GM21360 (cell line): ENCODE measurements around the gene XPO4.
"Not testable (repeated sequence)": the region's sequence is repeated elsewhere in the genome, so short reads cannot be mapped to it uniquely, and the experiment has no call there.

Experiments used
- ATAC-seq: cut with Tn5 transposase; IDR thresholded peaks from one replicate; pipeline ENCODE4 v1.9.1; 2021; ENCODE audit warnings: mild to moderate bottlenecking, moderate library complexity; ENCODE audit not compliant: unreplicated experiment

Gene XPO4

DNA sequence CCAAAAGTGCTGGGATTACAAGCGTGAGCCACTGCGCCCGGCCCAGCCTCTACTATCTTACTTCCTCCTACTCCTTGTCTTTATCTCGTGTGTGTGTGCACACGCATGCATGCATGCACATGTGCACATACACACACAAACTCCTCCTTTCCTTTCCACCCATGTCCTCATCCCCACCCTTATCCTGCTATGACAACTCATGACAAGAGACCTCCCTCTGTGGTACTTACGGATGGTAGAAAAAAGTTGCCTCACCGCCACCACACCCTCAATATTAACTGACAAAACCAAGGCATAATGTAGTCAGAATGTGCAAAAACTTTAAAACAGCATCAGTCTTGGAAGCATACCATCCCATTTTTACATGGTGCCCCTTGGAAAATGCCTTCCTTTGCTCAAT is 112.9 kb downstream of the XPO4 start:
- ATAC-seq: no peak

- no peak for ATAC-seq
Observed at GRCh38 chr13:20788312-20788711, 114.2 kb downstream of the XPO4 start.

- ATAC-seq: no peak
Observed at GRCh38 chr13:20787180-20787579, 115.4 kb downstream of the XPO4 start.

DNA sequence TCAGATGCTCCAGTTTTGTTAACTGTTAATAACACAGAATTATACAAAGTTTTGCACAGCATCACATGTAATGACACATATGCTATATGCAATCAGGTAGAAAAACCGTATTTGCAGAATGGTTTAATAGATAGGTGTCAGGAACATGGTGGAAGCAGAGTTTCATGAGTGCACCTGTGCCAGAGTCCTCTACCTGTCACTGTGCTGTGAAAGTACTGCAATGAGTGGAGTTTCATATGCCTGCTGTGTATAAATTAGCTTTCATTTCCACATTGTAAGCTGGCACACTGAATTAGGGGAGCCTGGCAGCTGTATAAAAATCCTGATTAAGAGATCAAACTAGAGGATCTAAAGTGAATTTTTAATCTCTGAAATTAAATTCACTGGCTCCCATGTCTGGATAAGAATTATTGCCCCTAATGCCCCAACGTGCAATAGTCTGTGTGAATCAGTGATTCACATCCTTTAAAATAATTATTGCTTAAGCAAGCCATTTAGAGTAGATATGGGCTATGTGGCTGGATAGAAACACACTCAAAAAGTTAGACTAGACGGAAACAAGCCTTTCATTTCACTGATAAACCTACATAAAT is 120.3 kb downstream of the XPO4 start:
- no peak for ATAC-seq

GRCh38 chr13:20780317-20780716 is 122.2 kb downstream of the XPO4 start:
- no peak for ATAC-seq

DNA sequence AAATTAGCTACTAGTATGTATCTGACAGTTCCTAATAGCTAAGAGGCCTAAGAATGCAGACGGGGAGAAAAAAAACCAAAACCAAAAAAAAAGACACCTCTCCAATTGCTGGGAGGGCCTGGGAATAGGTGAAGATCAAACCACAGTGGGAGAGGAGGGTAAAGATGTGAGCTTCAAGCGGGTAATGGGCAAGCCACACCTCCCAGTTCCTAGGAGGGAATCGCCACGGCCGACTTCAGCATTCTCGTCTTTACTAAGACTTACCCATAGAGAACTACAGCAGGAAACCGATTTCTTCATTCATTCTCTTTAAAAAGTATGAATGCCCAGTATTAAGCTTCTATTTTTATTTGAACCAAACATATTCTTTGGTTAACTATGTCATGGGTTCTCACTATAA is 123.1 kb downstream of the XPO4 start:
- no peak for ATAC-seq

DNA sequence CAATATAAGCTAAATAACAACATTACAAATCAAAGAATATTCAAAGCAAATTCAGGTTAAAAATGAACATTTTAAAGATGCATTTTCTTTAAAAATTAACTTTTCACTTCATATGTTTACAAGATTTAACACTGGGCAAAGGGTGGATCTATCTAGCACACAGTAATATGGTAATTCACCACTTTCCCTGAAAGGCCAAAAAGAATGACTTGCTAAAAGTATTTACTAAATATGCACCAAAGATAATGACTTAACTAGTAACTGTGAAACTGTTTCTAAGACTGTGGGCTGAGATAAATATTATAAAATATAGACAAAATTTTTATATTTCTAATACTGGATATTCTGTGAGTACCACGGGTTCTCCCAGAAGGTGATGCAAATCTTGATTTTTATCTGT is 124.2 kb downstream of the XPO4 start:
- no peak for ATAC-seq

DNA sequence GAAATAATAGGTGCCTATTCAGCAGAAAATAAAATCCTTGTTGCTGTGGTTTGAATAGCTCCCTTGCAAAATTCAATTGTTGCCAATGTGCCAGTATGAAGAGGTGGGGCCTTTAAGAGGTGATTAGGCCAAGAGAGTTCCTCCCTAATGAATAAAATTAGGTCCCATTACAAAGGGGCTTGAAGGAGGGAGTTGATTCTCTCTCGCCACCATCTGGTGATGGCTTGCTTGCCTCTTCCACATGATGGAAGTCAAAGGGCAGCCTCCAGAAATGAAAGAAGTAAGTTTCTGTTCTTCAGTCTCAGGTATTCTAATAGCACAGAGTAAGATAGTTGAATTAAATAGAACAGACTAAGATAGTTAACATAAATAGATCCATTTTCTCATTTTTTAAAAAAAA is 125.8 kb downstream of the XPO4 start:
- no peak for ATAC-seq

DNA sequence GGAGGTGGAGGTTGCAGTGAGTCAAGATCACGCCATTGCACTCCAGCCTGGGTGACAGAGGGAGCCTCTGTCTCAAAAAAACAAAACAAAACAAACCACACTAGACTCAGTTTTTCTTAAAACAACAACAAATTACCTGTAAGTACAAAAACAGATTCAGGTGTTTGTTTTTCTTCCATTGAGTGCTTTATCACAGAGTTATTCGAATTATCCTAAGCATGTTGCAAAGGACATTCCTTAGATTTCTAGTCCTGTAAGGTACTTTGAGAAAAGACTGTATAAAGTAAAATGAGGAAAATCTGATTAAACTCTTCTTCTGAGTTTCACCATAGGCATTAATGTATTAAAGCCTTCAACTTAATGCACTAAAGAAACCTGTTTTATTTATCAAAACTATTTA is 126.6 kb downstream of the XPO4 start:
- ATAC-seq: no peak

GRCh38 chr13:20774746-20775145 is 127.8 kb downstream of the XPO4 start:
- no peak for ATAC-seq

DNA sequence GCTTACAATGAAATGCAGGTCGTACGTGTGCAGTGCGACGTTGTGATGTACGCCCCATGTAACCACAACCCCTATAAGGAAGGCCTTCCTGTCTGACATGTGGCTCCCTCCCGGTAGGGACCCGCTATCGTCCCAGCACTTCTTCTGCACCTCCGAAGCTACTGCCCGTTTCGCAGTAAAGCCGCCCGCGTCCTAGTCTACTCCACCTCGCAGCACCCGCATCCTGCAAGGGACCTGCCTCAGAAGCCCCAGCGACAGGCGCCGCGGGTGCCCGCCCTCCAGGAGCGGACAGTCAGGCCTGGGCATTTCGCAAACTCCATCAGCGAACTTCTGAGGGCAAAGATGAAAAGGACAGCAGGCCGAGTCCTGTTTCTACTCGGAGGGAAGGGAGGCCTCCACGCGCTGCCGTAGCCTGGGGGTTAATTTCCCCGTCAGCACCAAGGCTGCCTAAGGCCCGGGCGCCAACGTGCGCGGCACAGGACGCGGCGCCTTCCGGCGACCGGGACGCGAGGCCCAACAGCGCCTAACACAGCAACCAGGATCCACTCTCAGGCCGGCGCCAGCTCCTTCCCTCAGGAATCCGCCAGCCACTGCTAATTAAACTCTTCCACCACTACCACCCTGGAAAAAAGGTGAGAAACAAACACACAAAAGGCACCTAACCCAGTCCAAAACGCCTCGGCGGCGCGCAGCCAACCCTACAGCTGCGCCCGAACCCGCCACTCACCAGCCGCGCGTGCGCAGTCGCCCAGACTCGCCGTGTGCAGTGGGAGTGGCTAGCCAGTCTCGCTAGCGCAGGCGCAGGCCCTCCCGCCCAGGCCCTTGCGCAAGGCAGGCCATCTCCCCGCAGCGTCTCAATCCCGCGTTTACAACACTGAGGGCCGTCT is 129.1 kb downstream of the XPO4 start, which contains the start of gene EEF1AKMT1:
EEF1AKMT1 (minus strand) TSS at position 768 of the 887 bp plus-strand sequence. CDS start 16,363 bp downstream, outside the sequence.
- peak; percentile 80 for ATAC-seq

DNA sequence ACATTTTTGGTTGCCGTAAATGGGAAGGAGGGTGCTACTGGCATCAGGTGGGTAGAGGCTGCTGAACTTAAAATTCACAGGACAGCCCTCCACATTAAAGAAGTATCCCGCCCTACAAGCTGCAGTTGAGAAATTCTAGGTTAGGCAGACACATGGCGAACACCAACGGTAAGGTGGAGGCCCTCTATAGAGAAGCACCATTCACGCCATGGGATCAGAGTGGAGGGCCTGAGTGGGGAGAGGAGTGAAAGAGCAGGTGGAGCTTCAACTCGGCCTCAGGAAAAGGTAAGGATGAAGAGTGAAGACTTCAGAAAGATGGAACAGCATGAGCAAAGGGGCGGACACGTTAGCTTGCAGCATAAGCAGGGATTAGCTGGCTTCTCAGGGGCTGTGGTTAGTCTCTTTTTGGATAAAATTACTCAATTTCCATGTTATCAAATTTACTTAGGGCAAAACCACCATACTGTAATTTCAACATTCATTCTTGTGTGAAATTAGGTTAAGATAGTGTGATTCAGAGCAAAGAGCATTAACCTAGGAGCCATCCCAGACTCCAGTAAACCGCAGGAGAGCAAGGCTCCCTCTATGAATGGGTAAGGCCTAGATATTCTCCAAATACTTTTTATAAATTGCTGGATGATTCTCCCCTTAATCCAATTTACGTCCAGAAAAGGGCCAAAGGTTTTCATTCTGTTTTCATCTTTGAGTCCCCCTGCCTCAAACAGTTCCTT is 130.0 kb downstream of the XPO4 start:
- no peak for ATAC-seq

GRCh38 chr13:20769834-20770233 is 132.7 kb downstream of the XPO4 start:
- no peak for ATAC-seq

DNA sequence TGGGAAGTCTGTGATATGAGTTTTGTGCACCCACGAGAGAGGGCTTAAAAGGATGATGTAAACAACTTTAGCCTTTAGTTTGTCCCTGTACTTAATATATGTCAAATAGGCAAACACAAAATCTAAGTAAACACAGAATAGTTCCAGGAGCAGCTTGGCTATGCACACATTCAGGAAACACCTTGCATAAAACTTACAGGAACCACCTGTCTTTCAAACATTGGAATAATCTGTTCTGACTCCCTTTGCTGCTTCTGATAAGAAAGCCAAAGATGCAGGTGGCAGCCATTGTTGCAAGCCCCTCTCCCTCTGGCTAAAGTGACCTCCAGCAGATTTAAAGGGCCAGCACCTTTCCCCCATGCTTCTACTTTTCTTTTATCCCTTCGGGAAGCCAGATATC is 133.5 kb downstream of the XPO4 start:
- no peak for ATAC-seq

GRCh38 chr13:20767309-20767943 is 135.1 kb downstream of the XPO4 start:
- no peak for ATAC-seq

DNA sequence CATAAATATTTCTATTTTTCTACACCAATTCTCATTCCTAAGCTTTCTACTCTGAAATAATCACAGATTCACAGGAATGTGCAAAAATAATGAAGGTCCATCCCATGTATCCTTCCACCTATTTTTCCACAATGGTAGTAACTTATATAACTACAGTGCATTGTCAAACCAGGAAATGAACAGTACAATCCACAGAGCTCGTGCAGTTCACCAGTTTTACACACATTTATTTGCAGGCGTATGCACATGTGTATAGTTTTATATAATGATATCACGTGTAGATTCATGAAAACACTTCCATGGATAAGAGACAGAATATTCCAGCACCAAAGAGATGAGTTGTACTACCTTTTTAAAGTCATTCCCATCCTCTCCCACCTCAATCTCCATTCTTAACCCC is 141.7 kb downstream of the XPO4 start:
- ATAC-seq: no peak

GRCh38 chr13:20754009-20754408 is 148.5 kb downstream of the XPO4 start:
- no peak for ATAC-seq

DNA sequence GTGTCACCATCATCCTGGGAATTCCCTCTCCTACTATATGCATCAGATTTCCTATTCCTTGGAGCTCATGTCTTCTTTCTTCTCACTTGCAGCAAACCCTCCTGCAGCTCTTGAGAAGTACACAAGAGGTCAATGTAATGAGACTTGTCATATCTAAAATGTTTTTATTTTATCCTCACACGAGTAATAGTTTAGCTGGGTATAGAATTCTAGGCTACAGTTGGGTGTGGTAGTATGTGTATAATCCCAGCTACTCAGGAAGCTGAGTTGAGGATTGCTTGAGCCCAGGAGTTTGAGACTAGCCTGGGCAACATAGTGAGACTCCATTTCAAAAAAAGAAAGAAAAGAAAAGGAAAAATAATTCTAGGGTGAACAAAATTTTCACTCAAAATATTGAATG is 153.2 kb downstream of the XPO4 start:
- no peak for ATAC-seq

- not testable (repeated sequence) for ATAC-seq
Observed at GRCh38 chr13:20743830-20744404, 158.6 kb downstream of the XPO4 start.

DNA sequence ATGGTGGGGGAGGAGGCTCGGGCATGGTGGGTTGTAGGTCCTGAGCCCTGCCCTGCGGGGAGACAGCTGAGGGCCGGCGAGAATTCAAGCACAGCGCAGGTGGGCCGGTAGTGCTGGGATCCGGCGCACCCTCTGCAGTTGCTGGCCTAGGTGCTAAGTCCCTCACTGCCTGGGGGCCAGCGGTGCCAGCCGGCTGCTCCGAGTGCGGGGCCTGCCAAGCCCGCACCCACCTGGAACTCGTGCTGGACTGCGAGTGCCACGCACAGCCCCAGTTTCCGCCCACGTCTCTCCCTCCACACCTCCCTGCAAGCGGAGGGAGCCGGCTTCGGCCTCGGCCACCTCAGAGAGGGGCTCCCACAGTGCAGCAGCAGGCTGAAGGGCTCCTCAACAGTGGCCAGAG is 162.5 kb downstream of the XPO4 start:
- ATAC-seq: no peak

GRCh38 chr13:20738616-20739015 is 163.9 kb downstream of the XPO4 start:
- ATAC-seq: no peak
